ENCODE data around the gene TSR3. TPM values are rescaled to one million over a fixed set of nuclear protein-coding genes. Genes with fewer than 3 reads are reported as not detected.

TSR3 gene
- total RNA-seq, 1 experiment from 2014 or later, result 117 TPM

DNA sequence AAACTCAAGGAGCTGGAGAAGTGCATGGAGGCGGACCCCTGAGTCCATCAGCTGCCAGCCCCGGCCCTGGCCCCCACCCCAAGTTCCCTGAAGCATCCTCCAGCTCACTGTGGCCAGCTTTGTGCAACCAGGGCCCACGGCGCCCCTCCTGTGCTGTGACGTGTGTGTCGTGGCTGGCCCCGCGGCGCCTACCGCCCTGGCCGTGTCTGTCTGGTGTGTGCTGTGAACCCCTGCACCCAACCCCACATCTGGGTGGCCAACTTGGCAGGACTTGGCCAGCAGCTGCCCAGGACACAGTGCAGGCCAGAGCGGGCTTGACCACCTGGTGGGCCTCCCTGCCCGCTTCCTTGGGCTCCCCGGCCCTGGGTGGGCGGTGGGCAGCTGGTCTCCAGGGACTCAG lies 3.2 kb downstream of the TSR3 start:
- POLR2A ChIA-PET (ENCODE audit: unreplicated experiment), result no interaction called here

DNA sequence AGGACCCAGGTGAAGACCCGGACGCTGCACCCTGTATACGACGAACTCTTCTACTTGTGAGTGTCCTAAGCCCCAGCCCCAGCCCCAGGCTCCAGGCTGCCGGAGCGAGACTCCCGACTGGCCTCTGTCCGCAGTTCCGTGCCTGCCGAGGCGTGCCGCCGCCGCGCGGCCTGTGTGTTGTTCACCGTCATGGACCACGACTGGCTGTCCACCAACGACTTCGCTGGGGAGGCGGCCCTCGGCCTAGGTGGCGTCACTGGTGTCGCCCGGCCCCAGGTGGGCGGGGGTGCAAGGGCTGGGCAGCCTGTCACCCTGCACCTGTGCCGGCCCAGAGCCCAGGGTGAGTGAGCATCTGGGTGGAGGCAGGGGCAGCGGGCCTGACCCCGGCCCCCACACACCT lies 3.7 kb downstream of the TSR3 start:
- Histone ChIP-seq H3K9me2 (replicated peaks; ENCODE audit: low read length) (no peaks in the 10 kb centered on the region), H3K27ac (ENCODE audit: low read length) (no peak overlapping the region), H3K4me1 (ENCODE audit: insufficient read depth, low read length) (no peaks in the 10 kb centered on the region; the same call in 1 of the 2 replicates), H3F3A (ENCODE audit: low read length, unreplicated experiment) (no peaks in the 10 kb centered on the region), H4K20me1 (ENCODE audit: low read length) (no peaks in the 10 kb centered on the region), H3K79me2 (ENCODE audit: low read length) (peaks cover 24% of the 10 kb centered on the region), H3K9me3 (ENCODE audit: low read length) (no peaks in the 10 kb centered on the region), H2AFZ (ENCODE audit: low read length) (no peak overlapping the region), H3K4me3 (ENCODE audit: low read length) (no peak overlapping the region), H3K4me2 (ENCODE audit: low read length) (no peak overlapping the region), H3K27me3 (ENCODE audit: low read length) (no peaks in the 10 kb centered on the region), H3K36me3 (ENCODE audit: low read depth, low read length) (no peaks in the 10 kb centered on the region), H3K9ac (ENCODE audit: low read length) (no peak overlapping the region)
- POLR2A ChIA-PET (ENCODE audit: unreplicated experiment), result no interaction called here
- TF ChIP-seq EZH2 (IDR thresholded peaks at IDR 0.05; ENCODE audit: low read length, unreplicated experiment) (no peak), EZH2phosphoT487 (IDR thresholded peaks at IDR 0.05; ENCODE audit: borderline replicate concordance, low read length) (no peak)
- TF ChIP-seq, protein P1, sequence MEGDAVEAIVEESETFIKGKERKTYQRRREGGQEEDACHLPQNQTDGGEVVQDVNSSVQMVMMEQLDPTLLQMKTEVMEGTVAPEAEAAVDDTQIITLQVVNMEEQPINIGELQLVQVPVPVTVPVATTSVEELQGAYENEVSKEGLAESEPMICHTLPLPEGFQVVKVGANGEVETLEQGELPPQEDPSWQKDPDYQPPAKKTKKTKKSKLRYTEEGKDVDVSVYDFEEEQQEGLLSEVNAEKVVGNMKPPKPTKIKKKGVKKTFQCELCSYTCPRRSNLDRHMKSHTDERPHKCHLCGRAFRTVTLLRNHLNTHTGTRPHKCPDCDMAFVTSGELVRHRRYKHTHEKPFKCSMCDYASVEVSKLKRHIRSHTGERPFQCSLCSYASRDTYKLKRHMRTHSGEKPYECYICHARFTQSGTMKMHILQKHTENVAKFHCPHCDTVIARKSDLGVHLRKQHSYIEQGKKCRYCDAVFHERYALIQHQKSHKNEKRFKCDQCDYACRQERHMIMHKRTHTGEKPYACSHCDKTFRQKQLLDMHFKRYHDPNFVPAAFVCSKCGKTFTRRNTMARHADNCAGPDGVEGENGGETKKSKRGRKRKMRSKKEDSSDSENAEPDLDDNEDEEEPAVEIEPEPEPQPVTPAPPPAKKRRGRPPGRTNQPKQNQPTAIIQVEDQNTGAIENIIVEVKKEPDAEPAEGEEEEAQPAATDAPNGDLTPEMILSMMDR (conservative IDR thresholded peaks at IDR 0.05; ENCODE audit: low read depth, low read length), result no peak
- intact Hi-C loops (cut with micrococcal nuclease), result no loop called here
- DNase-seq (no peak), ATAC-seq (no peak)
- CTCF ChIA-PET, result no interaction called here
- no TSS peak for BruUV-seq (replicated peaks)

More for the DNA sequence above, 3.2 kb downstream of the TSR3 start:
- H2AFZ ChIP-seq (ENCODE audit: low read length), result no peak overlapping the region
- H3K4me3 ChIP-seq (ENCODE audit: low read length), result no peak overlapping the region
- no peak overlapping the region for H3K9ac ChIP-seq (ENCODE audit: low read length)
- no peaks in the 10 kb centered on the region for H4K20me1 ChIP-seq (ENCODE audit: low read length)
- BruUV-seq (replicated peaks), result no TSS peak
- H3K4me2 ChIP-seq (ENCODE audit: low read length), result no peak overlapping the region
- no peaks in the 10 kb centered on the region; the same call in 1 of the 2 replicates for H3K4me1 ChIP-seq (ENCODE audit: insufficient read depth, low read length)
- TF ChIP-seq EZH2 (IDR thresholded peaks at IDR 0.05; ENCODE audit: low read length, unreplicated experiment) (no peak), EZH2phosphoT487 (IDR thresholded peaks at IDR 0.05; ENCODE audit: borderline replicate concordance, low read length) (no peak)
- TF ChIP-seq, protein P1 (conservative IDR thresholded peaks at IDR 0.05; ENCODE audit: low read depth, low read length), result no peak
- H3K27me3 ChIP-seq (ENCODE audit: low read length), result no peaks in the 10 kb centered on the region
- CTCF ChIA-PET, result no interaction called here
- no peaks in the 10 kb centered on the region for H3F3A ChIP-seq (ENCODE audit: low read length, unreplicated experiment)
- no peaks in the 10 kb centered on the region for H3K9me2 ChIP-seq (replicated peaks; ENCODE audit: low read length)
- intact Hi-C loops (cut with micrococcal nuclease), result no loop called here
- ATAC-seq, result no peak
- H3K36me3 ChIP-seq (ENCODE audit: low read depth, low read length), result no peaks in the 10 kb centered on the region
- H3K9me3 ChIP-seq (ENCODE audit: low read length), result no peaks in the 10 kb centered on the region
- DNase-seq, result no peak
- no peak overlapping the region for H3K27ac ChIP-seq (ENCODE audit: low read length)
- peaks cover 28% of the 10 kb centered on the region for H3K79me2 ChIP-seq (ENCODE audit: low read length)

DNA sequence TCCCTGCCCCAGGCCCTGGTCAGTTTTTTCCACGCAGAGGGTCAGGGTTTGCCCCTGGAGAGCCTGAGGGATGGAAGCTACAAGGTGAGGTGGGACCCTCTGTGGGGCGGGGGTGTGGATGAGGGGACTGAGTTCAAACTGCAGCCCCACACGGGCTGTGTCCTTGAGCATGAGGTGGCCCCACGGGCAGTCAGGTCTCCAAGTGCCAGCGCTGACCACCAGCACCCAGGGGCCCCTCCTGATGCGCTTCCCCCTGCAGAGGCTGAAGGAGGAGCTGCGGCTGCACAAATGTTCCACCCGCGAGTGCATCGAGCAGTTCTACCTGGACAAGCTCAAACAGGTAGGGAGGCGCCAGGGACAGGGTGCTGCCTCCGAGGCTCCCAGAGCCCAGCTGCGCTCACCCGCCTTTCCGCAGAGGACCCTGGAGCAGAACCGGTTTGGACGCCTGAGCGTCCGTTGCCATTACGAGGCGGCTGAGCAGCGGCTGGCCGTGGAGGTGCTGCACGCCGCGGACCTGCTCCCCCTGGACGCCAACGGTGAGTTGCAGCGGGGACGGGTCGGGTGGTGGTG lies 4.3 kb downstream of the TSR3 start:
- intact Hi-C loops (cut with micrococcal nuclease), result no loop called here
- no peaks in the 10 kb centered on the region for H3F3A ChIP-seq (ENCODE audit: low read length, unreplicated experiment)
- no peak overlapping the region for H3K4me2 ChIP-seq (ENCODE audit: low read length)

More for the DNA sequence above, 4.3 kb downstream of the TSR3 start:
- Histone ChIP-seq H3K9me2 (replicated peaks; ENCODE audit: low read length) (no peaks in the 10 kb centered on the region), H2AFZ (ENCODE audit: low read length) (no peak overlapping the region), H3K36me3 (ENCODE audit: low read depth, low read length) (no peaks in the 10 kb centered on the region), H3K4me3 (ENCODE audit: low read length) (no peak overlapping the region), H3K27me3 (ENCODE audit: low read length) (no peaks in the 10 kb centered on the region), H3K4me1 (ENCODE audit: insufficient read depth, low read length) (no peaks in the 10 kb centered on the region; the same call in 1 of the 2 replicates), H4K20me1 (ENCODE audit: low read length) (no peaks in the 10 kb centered on the region), H3K9me3 (ENCODE audit: low read length) (no peaks in the 10 kb centered on the region), H3K9ac (ENCODE audit: low read length) (no peak overlapping the region), H3K27ac (ENCODE audit: low read length) (no peak overlapping the region), H3K79me2 (ENCODE audit: low read length) (peaks cover 18% of the 10 kb centered on the region)
- ATAC-seq (no peak), DNase-seq (no peak)
- TF ChIP-seq, protein P1 (conservative IDR thresholded peaks at IDR 0.05; ENCODE audit: low read depth, low read length), result no peak
- TF ChIP-seq EZH2 (IDR thresholded peaks at IDR 0.05; ENCODE audit: low read length, unreplicated experiment), result no peak
- TF ChIP-seq EZH2phosphoT487 (IDR thresholded peaks at IDR 0.05; ENCODE audit: borderline replicate concordance, low read length), result no peak
- ChIA-PET POLR2A (ENCODE audit: unreplicated experiment) (no interaction called here), CTCF (no interaction called here)
- BruUV-seq (replicated peaks), result no TSS peak
